ENCODE measurements around the gene TMUB1. TPM values are rescaled to one million over a fixed set of nuclear protein-coding genes. Genes with fewer than 3 reads are reported as not detected.
A peak's percentile ranks its signal among the peaks of the same experiment; 100 is the strongest.

Gene TMUB1
- total RNA-seq, 1 experiment from 2014 or later = 34.5 TPM

GRCh38 chr7:151080067-151080521 lies 3.2 kb downstream of the TMUB1 start:
- DNase-seq (ENCODE audit: low read depth in 1 of 2, low spot score in 2 of 2) = peak in 1 of 2 experiments; percentile 32
- H3K27me3 ChIP-seq (replicated peaks) = no peaks in the 10 kb centered on the region
- H3K4me3 ChIP-seq = peak overlapping the region; percentile 88
- H3K36me3 ChIP-seq = peaks cover 66% of the 10 kb centered on the region
- H3K4me1 ChIP-seq (replicated peaks) = peaks cover 37% of the 10 kb centered on the region
- H3K9me3 ChIP-seq (replicated peaks) = no peaks in the 10 kb centered on the region
- peak overlapping the region; percentile 60 for H3K27ac ChIP-seq

DNA sequence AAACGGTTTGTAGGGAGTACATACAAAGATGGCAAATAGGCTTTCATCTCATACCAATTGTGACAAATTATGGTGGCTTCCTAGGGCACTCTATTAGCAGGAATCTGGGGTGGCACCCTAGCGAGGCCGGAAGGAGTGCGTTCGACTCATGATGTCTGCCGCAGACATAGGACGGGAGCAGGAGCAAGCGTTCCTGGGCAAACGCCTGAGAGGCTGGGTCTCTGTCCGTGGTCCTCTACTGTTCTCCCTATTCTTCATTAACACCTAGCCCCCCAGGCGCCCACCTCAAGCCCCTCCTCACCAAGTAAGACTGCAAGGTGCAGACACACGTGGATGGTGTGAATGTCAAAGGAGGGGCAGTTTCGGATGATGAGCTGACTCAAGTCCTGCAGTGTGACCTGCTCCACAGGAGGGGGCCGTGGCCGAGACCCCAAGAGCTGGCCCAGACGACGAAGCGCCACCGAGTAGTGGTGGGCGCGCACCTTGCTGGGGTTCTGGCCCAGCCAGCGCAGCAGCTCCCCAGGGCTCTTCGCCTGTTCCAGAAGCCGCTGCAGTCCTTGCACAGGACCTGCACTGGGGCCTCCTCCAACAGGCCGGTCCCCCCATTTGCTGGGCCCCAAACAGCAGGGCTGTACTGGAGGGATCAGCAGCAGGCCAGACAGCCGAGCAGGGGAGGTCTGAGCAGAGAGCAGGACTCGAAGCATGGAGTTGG lies 3.9 kb downstream of the TMUB1 start:
- no peak overlapping the region for H3K27ac ChIP-seq
- no peak for DNase-seq (ENCODE audit: low read depth in 1 of 2, low spot score in 2 of 2)

GRCh38 chr7:151078233-151079040 lies 4.9 kb downstream of the TMUB1 start:
- DNase-seq (ENCODE audit: low read depth in 1 of 2, low spot score in 2 of 2) = no peak
- no peaks in the 10 kb centered on the region for H3K9me3 ChIP-seq (replicated peaks)
- H3K36me3 ChIP-seq = peaks cover 82% of the 10 kb centered on the region
- H3K27me3 ChIP-seq (replicated peaks) = no peaks in the 10 kb centered on the region
- peaks cover 32% of the 10 kb centered on the region for H3K4me1 ChIP-seq (replicated peaks)
- no peak overlapping the region for H3K4me3 ChIP-seq
- no peak overlapping the region for H3K27ac ChIP-seq

More for the DNA sequence above, 3.9 kb downstream of the TMUB1 start:
- Histone ChIP-seq H3K4me1 (replicated peaks) (peaks cover 37% of the 10 kb centered on the region), H3K27me3 (replicated peaks) (no peaks in the 10 kb centered on the region), H3K36me3 (peaks cover 73% of the 10 kb centered on the region), H3K9me3 (replicated peaks) (no peaks in the 10 kb centered on the region), H3K4me3 (peak overlapping the region; percentile 88)

DNA sequence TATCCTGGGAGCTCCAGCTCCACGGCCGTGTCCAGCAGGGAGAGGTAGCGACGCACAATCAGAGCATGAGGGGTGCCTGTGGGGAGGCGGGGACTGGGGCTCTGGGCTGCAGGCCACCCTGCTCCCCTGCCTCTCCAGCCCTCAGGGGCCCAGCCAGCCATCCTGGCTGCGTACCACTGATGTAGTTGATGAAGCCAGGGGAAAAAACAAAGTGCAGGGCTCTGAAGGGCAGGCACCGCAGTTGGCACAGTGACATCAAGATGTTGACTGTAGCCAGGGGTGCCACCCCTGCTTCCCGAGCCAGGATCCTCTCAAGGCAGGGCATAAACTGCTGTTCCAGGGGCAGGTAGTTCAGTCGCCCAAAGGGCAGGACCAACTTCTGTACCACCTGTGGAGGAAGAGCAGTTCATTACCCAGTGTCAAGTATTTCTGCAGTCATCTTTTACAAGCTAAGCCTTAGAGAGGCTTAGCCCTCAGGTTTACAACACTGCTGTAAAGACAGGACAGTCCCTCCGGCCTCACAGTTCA lies 5.5 kb downstream of the TMUB1 start:
- H3K27ac ChIP-seq = no peak overlapping the region
- no peaks in the 10 kb centered on the region for H3K9me3 ChIP-seq (replicated peaks)
- no peak overlapping the region for H3K4me3 ChIP-seq
- no peak for DNase-seq (ENCODE audit: low read depth in 1 of 2, low spot score in 2 of 2)
- H3K27me3 ChIP-seq (replicated peaks) = no peaks in the 10 kb centered on the region
- H3K36me3 ChIP-seq = peaks cover 84% of the 10 kb centered on the region
- peaks cover 30% of the 10 kb centered on the region for H3K4me1 ChIP-seq (replicated peaks)

- H3K4me3 ChIP-seq = no peak overlapping the region
- H3K36me3 ChIP-seq = peaks cover 90% of the 10 kb centered on the region
- H3K27ac ChIP-seq = no peak overlapping the region
- DNase-seq (ENCODE audit: low read depth in 1 of 2, low spot score in 2 of 2) = no peak
- no peaks in the 10 kb centered on the region for H3K9me3 ChIP-seq (replicated peaks)
- peaks cover 24% of the 10 kb centered on the region for H3K4me1 ChIP-seq (replicated peaks)
- no peaks in the 10 kb centered on the region for H3K27me3 ChIP-seq (replicated peaks)
Observed at GRCh38 chr7:151076863-151077704, 6.2 kb downstream of the TMUB1 start.

GRCh38 chr7:151075978-151076426 lies 7.3 kb downstream of the TMUB1 start:
- H3K27me3 ChIP-seq (replicated peaks) = no peaks in the 10 kb centered on the region
- DNase-seq (ENCODE audit: low read depth in 1 of 2, low spot score in 2 of 2) = no peak
- H3K27ac ChIP-seq = no peak overlapping the region
- peaks cover 90% of the 10 kb centered on the region for H3K36me3 ChIP-seq
- peaks cover 13% of the 10 kb centered on the region for H3K4me1 ChIP-seq (replicated peaks)
- H3K9me3 ChIP-seq (replicated peaks) = no peaks in the 10 kb centered on the region
- H3K4me3 ChIP-seq = no peak overlapping the region

DNA sequence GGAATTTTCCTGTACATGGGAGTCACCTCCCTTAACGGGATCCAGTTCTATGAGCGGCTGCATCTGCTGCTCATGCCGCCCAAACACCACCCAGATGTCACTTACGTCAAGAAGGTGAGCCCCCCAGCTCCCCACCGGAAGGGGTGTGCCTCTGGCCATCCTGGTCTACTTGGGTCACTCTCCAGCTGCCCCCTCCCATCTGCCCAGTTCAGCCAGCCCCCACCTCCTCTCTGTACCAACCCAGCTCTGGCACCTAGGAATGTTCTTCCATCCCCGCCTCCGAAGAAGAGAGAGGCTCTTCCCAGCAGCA lies 7.7 kb downstream of the TMUB1 start:
- Histone ChIP-seq H3K27me3 (replicated peaks) (no peaks in the 10 kb centered on the region), H3K4me1 (replicated peaks) (peaks cover 10% of the 10 kb centered on the region), H3K36me3 (peaks cover 91% of the 10 kb centered on the region), H3K27ac (no peak overlapping the region), H3K4me3 (no peak overlapping the region), H3K9me3 (replicated peaks) (no peaks in the 10 kb centered on the region)
- no peak for DNase-seq (ENCODE audit: low read depth in 1 of 2, low spot score in 2 of 2)

GRCh38 chr7:151074817-151075661 lies 8.3 kb downstream of the TMUB1 start:
- H3K27ac ChIP-seq = no peak overlapping the region
- DNase-seq (ENCODE audit: low read depth in 1 of 2, low spot score in 2 of 2) = no peak
- H3K9me3 ChIP-seq (replicated peaks) = no peaks in the 10 kb centered on the region
- peaks cover 10% of the 10 kb centered on the region for H3K4me1 ChIP-seq (replicated peaks)
- H3K36me3 ChIP-seq = peaks cover 92% of the 10 kb centered on the region
- no peaks in the 10 kb centered on the region for H3K27me3 ChIP-seq (replicated peaks)
- no peak overlapping the region for H3K4me3 ChIP-seq

DNA sequence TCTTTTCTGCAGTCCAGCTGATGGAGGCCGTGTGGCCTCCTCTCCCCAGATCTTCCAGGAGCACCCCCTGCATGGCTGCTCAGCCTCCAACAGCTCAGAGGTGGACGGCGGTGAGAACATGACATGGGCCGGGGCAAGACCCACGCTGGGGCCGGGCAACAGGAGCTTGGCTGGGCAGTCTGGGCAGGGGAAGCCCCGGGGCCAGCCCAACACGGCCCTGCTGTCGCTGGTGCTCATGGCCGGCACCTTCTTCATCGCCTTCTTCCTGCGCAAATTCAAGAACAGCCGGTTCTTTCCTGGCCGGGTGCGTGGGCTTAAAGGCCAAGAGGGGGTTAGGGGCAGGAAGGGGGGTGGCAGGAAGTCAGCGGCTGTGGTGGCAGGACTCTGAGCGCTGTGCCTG lies 9.3 kb downstream of the TMUB1 start:
- Histone ChIP-seq H3K27me3 (replicated peaks) (no peaks in the 10 kb centered on the region), H3K36me3 (peaks cover 94% of the 10 kb centered on the region)

DNA sequence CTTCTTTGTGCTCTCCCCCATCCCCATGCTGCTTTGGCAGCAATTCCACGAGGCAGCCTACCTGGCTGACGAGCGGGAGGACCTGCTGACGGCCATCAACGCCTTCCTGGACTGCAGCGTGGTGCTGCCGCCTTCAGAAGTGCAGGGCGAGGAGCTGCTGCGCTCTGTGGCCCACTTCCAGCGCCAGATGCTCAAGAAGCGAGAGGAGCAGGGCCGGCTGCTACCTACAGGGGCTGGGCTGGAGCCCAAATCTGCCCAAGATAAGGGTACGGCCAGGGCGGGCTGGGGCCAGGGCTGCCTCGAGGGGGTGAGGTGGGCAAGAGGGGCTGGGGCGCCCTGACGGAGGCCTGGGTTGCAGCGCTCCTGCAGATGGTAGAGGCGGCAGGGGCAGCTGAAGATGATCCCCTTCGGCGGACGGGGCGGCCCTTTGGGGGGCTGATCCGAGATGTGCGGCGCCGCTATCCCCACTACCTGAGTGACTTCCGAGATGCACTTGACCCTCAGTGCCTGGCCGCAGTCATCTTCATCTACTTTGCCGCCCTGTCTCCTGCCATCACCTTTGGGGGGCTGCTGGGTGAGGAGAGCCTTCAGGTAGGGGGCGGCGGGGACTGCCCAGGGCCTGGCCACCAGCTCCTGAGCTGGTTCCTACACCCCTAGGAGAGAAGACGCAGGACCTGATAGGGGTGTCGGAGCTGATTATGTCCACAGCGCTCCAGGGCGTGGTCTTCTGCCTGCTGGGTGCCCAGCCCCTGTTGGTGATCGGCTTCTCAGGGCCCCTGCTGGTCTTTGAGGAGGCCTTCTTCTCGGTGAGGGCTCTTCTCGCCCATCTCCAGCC lies 12.0 kb downstream of the TMUB1 start:
- H3K27me3 ChIP-seq (replicated peaks) = no peaks in the 10 kb centered on the region
- no peak overlapping the region for H3K27ac ChIP-seq
- H3K36me3 ChIP-seq = peaks cover 91% of the 10 kb centered on the region

More for the DNA sequence above, 9.3 kb downstream of the TMUB1 start:
- H3K4me3 ChIP-seq = no peak overlapping the region
- no peak overlapping the region for H3K27ac ChIP-seq
- peaks cover under 1% of the 10 kb centered on the region; the same call in 1 of the 2 replicates for H3K4me1 ChIP-seq (replicated peaks)
- no peak for DNase-seq (ENCODE audit: low read depth in 1 of 2, low spot score in 2 of 2)
- H3K9me3 ChIP-seq (replicated peaks) = no peaks in the 10 kb centered on the region

GRCh38 chr7:151070574-151070960 lies 12.7 kb downstream of the TMUB1 start:
- no peak for DNase-seq (ENCODE audit: low read depth in 1 of 2, low spot score in 2 of 2)
- H3K27me3 ChIP-seq (replicated peaks) = no peaks in the 10 kb centered on the region
- no peak overlapping the region for H3K4me3 ChIP-seq
- no peaks in the 10 kb centered on the region for H3K9me3 ChIP-seq (replicated peaks)
- peaks cover 91% of the 10 kb centered on the region for H3K36me3 ChIP-seq
- peaks cover 11% of the 10 kb centered on the region for H3K4me1 ChIP-seq (replicated peaks)
- H3K27ac ChIP-seq = no peak overlapping the region

More for the DNA sequence above, 12.0 kb downstream of the TMUB1 start:
- no peak for DNase-seq (ENCODE audit: low read depth in 1 of 2, low spot score in 2 of 2)
- Histone ChIP-seq H3K4me1 (replicated peaks) (peaks cover 5% of the 10 kb centered on the region; the same call in 1 of the 2 replicates), H3K9me3 (replicated peaks) (no peaks in the 10 kb centered on the region), H3K4me3 (no peak overlapping the region)
